GM18517 (cell line): Measurements from ENCODE around the gene PCBD2.
"Not testable (repeated sequence)": the region's sequence is repeated elsewhere in the genome, so short reads cannot be mapped to it uniquely, and the experiment has no call there.

ENCODE experiments used
- ATAC-seq: cut with Tn5 transposase; IDR thresholded peaks from one replicate; pipeline ENCODE4 v1.9.1; 2021; ENCODE audit warnings: mild to moderate bottlenecking, moderate library complexity; ENCODE audit not compliant: unreplicated experiment

Gene PCBD2

DNA sequence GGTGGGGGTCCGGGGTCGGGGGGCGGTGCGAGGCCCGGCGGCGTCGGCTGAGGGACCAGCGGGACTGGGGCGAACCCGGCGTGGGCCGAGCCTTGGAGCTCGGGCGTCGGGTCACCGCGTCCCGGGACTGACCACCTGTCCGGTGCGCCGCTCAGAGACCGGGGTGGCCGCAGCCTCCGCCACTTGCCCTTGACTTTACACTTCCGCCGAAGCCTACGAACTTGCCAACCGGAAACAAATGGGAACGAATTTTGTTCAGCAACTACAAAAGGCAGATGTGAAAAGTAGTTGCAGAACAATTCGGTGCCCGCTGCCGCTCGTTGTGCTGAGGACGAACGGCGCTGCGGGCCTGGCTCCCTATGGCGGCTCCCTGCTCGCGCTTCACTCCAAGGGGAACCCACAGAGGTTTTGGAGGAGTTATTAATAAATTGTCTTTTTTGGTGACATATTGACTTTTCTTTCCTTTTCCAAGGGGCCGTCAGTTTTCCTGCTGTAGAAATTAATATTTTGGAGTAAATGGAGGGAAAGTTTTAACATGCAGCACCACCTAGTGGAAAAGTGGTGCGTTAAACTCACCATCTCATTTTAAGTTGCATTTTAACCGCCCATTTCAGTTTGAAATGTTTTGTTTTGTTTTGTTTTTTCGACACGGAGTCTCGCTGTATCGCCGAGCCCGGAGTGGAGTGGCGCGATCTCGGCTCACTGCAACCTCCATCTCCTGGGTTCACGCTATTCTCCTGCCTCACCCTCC is 490 bp downstream of the PCBD2 start:
- ATAC-seq = peak; percentile 35

DNA sequence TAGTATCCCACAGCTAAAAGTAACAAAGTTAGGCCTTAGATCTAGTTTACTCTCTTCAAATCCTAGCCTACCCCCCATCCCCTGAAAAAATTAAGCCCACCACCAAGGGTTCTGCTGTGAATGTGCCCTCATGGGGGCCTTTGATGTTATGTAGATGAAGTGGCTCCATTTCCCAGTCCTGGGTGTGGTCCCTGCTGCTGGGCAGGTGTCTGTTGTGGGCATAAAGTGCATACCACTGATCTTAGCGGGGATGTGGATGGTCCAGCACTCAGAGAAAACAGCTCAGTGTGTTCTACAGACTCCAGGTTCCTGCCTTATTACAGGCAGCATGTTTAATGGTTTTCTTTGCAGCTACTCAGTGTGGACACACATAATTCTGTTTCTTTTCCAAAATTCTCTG is 1.9 kb downstream of the PCBD2 start:
- no peak for ATAC-seq

DNA sequence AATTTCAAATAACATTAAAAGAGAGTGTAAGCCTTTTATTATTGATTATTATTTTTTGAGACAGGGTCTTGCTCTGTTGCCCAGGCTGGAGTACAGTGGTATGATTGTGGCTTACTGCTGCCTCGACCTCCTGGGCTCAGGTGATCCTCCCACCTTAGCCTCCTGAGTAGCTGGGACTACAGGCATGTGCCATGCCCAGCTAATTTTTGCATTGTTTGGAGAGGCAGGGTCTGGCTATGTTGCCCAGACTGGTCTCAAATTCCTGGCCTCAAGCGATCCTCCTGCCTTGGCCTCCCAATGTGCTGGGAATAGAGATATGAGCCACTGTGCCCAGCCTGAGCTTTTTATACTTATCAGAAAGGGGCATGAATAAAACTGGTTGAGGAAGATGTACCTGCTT is 5.8 kb downstream of the PCBD2 start:
- ATAC-seq = not testable (repeated sequence)

DNA sequence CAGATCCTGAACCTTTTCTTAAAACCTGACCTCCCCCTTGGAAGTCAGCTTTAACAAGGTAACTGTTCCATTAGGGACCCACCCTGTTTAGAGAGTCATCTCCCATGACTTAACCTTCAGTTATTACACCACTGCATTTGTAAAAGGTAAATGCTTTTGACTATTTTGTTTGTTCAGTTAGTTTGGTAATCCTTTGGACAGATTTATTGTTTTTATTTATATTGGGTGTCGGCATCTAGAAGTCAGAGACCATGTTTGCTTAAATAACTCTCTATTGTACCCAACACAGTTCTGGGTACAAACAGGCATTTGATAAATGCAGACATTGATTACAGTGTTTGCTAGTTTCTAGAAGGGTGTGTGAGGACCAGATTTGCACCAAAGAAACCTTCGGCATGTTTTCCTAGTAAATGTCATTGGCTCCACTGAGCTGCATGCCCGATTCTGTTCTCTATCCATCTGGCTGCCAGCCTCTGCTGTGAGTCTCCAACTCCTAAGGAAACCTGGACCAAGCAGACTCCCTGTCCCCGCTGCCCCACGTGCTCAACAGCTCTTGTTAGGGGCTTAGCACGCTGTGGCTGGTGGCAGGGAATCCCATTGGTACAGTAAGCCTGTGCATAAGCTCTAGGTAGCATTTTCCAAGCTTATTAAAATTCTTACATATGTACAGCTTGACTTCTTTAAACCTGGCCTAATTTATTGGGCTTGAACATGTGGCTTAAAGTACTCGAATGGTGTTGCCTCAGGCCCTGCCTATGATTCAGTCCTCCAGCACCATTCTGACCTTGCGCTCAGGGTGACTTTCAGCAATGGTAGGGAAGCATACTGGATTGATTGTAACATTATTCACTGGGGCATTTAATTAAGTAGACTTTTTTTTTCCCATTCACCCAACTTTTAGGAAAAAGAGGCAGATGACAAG is 6.6 kb downstream of the PCBD2 start:
- no peak for ATAC-seq

DNA sequence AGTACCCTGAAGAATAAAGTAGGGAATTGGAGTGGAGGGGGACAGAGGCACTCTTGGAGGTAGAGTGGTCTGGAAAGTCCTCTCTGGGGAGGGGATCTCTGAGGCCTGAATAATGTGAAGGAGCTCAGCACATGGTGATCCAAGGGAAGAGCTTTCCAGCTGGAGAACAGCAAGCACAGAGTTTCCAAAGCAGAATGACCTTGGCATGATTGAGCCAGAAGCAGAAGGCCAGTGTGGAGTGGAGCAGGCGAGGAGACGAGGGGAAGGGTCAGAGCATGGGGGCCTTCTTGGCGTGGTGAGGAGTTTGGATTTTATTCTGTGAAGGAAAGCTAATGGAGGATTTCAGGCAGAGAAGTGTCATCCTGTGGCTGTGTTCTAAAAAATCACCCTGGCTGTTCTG is 8.3 kb downstream of the PCBD2 start:
- ATAC-seq = no peak

DNA sequence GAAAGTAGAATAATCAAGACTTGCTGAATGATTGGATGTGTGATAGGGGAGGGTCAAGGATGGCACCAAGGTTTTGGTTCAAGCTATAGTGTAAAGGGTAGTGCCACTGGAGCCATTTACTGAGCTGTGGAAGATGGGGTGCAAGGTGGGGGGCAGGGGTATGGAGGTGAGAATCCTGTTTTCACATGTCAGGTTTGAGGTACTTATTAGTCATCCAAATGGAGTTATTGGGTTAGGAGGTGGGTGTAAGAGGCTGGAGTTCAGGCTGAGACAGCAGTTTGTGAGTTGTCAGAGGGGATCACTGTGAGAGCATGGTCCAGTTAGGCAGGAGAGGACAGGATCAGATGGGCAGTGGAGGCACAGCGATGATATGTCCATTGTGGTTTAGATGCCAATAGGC is 8.9 kb downstream of the PCBD2 start:
- ATAC-seq = no peak

DNA sequence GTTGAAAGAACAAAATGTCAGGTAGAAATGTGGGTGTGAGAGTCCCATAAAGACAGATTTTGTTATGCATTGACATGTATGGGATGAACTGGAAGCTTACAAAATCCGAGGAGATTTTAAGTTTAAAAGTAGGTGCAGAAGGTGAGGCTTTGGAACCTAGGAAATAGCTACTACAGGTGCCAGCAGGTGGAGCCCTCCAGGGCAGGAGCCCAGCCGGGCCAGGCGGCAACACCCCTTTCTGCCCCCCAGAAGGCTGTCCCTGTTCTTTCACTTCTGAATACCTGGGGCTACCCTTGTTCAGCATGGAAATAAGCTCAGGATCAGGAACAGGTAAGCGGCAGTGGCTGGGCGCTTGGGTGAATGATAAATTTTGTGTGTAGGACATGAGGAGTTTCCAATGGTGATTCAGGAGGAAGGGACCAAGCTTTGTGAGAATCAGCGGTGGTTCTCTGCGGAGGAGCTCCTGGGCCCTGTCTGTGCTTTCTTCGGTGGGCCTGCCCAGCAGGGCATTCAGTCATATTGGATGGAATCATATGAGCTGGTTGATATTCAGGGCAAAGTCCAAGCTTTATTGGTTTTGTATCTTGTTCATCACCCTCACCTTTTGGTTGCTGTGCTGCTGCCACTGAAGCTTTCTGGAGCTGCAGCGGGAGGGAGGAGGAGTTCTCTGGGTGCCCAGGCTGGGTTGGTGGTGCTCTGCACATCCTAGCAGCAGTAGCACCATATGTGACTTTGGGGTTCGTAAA is 12.3 kb downstream of the PCBD2 start:
- ATAC-seq = no peak

DNA sequence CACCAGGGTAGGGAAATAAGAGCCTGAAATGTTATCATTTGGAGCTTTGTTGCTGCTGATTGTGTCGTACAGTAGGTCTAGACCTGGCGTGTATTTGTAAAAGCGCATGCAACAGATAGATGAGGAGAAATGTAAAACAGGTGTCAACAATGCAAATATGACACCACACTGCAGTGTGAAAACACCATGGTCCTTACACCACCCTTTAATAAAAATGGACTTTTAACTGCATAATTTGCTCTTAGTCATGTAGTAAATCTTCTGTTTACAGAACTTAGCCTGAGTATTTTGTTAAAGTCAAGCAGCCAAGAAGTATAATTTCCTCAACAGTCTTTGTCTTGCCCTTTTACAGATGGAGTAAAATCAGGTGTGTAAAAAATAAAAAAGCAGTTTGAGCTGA is 13.9 kb downstream of the PCBD2 start:
- no peak for ATAC-seq

DNA sequence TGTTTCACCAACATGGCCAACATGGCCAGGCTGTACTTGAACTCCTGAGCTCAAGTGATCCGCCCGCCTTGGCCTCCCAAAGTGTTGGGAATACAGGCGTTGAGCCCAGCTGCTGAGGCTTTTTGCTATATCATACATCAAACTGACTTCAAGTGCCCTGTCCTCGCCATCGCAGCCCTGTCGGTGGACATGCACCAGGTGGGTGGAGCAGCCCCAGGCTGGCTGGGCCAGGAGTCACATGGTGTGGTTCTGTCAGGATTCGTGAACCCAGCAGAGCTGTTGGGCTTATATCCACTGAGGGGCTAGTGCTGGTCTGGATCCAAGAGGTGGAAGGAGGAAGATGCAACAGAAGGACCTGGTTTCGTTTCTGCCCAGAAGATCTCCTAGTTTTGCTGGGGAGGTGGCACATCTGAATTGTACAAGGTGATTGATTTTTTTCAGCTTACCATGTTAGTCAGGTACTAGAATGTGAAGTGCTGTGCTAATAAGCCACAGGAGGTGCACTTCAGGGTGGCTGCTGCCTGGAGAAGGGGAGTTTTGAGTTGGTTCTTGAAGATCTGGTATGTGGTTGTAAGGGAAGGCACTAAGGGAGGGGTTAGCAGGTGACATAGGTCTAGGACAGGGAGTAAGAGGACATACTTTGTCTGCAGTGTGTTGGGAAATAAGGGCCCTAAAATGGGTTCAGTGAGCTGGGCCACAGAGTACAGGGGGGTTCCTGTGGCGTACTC is 16.1 kb downstream of the PCBD2 start:
- no peak for ATAC-seq

DNA sequence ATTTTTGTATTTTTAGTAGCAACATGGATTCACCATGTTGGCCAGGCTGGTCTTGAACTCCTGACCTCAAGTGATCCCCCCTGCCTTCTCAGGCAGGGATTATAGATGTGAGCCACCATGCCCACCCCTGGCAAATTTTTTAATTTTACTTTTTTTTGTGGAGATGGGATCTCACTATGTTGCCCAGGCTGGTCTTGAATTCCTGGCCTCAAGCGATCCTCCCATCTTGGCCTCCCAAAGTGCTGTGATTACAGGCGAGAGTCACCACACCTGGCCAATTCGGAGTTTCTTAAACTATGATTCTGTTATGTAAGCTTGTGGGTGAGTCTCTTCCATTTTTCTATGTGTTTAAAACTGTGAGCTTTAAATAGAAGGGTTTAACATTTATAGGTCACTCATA is 27.6 kb downstream of the PCBD2 start:
- ATAC-seq = no peak

DNA sequence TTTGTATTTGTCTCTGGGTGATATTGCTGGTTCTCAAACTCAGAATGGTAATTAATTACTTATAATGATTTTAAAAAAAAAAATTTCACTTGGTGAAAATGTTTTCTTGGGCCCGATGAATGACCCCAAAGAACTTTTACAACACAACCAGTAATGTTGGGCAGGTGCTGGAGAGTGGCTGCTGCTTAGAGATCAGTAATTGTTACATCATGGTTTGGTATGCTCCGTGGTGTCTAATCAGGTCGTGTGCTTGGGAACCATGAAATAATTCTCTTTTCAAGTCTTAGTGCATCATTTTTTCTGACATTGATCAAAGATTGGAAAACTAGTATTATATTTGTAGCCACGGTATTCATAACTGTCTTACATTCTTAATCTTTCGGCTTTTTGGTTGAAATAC is 29.3 kb downstream of the PCBD2 start:
- no peak for ATAC-seq

DNA sequence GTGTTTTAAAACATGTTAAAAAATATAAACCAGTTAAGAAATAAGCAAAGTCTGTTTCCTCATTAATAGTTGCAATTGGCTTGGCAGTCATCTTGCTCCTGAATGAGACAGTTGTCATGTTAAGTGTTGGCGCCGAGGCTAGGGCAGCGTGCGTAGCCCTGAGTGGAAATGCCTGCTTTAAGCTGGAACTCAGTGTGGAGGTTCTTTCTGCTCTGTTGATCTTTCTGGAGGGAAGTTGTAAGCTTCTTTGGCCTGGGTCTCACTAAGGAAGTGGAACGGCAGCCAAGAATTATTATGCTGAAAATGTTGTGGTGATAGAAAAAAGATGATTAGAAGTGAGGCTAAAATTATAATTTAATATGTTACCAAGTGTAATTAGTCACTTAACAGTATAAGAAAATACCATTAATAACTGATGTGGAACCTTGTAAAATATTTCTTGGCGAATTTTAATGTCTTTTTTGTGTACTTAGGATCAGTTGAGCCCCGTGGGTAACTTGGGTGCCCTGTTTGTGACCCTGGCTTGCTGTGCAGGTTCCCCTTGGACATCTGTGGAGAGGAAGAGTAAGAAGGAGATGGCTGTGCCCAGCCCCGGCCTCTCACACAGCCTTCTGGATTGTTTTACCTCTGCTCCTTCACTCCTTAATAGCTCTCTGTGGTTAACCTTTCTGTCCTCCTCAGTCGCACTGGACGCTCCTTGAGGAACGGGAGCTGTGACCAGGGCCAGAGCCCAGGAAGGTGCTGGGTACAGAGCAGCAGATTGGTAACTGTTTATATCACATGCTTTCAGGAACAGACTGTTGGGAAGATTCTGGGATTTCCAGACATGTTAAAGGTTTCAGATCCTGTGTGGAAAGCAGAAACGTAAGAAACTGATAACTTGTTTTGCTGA is 31.0 kb downstream of the PCBD2 start:
- no peak for ATAC-seq

DNA sequence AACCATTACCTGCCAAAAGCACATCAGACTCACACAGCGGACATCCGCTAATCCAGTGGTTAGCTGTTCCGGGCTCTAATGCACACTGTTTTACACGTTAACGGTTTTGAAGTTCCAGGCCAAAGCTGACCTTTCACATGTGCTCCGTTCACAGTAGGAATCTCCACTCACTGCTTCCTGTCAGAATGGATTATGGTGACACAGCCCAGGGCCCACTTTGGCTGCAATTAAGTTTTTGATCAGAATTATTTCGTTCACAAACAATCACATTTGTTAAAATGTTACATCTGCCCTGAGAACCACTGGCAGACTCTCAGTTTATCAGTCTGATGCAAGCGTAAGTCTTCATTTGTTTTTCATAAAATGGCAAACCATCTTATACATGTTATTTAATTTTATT is 32.6 kb downstream of the PCBD2 start:
- ATAC-seq = no peak

DNA sequence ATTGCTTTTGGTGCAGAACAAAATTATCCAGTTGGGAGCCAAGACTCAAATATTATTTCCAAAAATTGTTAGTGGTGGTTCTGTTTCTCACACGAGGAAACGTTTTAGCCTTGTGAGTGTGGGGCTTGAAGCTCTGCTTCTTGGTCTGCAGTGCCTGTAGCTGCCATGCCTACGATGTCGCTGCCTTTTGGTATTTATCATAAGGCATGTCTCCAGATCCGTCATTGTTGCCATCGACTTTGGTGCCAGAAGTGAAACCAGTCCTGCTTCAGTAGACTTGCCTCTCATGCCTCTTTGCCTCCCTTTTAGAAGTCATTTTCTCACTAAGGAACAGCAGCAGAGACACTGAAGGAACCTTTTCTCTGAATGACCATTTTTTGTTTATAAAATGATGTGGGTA is 33.1 kb downstream of the PCBD2 start:
- no peak for ATAC-seq

DNA sequence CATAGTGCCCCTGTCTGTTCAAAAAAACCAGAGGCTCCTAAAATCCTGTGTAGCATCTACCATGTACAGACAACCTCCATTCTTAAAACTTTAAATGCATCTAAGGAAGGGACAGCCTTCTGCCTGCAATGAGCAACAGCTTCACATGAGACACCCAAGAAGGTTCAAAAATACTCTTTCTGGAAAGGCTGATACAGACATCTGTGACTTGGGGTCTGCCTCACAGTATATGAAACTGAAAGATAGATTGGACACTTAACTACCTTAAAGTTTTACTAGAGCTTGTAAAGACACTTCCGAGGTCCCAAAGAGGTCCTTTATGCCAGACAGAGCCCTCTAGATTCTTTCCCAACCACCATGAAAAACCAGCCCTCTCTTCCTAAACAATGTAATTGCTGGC is 34.6 kb downstream of the PCBD2 start:
- no peak for ATAC-seq

DNA sequence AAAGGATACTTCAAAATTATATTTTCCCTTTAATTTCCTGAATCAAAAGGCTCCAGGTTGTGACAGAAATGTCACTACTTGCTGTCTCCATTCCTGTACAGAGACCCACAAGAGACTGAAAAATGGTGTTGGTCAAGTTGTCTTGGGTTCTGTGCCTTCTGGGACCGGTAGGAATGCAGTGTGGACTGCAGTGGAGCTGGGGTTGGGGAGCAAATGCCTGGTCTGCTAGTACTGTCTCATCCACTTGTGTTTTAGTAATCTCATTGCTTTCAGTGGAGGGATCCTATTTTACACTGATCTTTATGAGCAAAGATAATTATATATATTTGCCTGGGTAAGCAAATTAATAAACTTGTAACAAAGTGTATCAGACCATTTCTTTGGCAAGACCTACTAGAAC is 38.6 kb downstream of the PCBD2 start:
- no peak for ATAC-seq

DNA sequence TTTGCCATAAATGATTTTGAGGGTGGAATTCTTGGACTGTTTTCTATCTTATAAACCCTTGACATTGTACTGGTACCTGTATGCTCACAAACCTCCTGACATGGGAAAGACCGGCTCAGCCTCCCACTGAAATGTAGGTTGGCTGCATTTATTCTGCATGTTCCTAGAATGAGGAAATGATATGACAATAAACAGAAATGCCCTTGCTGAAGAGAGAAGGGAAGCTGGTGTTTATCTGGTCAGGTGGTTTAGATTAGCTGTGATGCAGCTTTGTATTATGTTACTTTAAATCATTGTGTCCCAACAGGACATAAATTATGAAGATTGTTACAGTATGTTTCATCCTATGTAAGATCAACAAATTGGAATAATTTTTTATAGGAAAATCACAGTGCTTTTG is 39.7 kb downstream of the PCBD2 start:
- no peak for ATAC-seq

DNA sequence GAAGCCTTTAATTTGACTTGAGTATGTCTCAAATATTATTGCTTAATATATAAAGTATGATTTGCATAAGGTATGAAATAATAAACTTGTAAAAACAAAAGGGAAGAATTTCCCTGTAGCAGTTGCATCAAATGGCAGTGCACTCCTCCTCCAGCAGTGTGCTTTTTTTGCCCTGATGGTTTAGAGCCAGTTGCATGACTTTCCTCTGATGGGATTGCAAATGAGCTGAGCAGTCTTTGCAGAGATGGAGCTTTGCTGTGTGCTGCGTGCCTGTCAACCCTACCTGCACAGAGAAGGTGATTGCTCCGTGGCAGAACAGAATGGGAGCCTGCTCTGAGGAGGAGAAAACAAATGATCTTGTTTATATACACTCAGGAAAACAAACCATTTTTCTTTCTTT is 40.1 kb downstream of the PCBD2 start:
- no peak for ATAC-seq

DNA sequence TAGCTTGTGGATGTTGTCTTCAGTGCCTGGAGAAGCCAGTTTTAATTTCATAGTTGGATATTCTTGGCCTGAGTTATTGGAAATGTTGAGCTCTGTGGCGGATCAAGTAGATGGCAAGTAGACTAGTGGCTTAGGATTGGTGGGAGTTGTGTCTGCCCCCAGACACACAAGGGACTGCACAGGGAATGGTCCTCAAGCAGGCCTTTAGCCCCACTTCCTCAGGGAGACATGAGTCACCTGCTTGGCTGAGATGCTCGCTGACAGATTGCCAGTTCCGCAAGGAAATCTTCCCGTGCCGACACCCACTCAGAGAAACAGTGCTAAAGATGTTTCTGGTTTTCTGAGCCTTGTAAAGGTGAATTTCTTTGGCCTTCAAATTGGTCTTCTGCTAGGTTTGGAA is 44.0 kb downstream of the PCBD2 start:
- no peak for ATAC-seq

DNA sequence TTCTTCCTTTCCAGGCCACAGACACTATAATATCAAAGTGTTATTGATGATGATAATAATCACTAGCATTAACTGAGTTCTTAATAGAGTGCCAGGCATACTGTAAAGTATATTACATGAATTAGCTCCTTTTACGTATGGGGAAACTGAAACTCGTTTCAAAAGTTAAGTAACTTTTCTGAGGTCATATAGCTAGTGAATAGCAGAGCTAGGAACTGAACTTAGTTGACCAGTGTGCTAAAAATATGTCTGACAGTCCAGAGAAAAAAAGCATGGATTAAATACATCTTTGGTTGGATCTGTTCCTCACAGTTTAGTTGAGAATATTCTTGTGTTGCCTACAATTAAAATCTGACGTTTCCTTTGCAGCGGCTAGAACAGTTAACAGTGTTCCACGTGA is 44.4 kb downstream of the PCBD2 start:
- no peak for ATAC-seq
